Fibroblast of mammary gland (primary cell): ENCODE measurements around the gene GREM1.
A peak's percentile ranks its signal among the peaks of the same experiment; 100 is the strongest.

Experiments used
- DNase-seq: peaks from one replicate; pipeline ENCODE4 v3.0.0-alpha.2; 2010; ENCODE audit warnings: low read depth
- H3K4me3 ChIP-seq: 2 replicates; pipeline ENCODE4 v1.5.1; 2011; ENCODE audit warnings: low read depth, mild to moderate bottlenecking, low read length, moderate library complexity; ENCODE audit not compliant: control insufficient read depth
- TF ChIP-seq, protein P1 (sequence below): conservative IDR thresholded peaks from 2 replicates; pipeline ENCODE4 v1.5.1; 2011; ENCODE audit warnings: low read depth, low read length, inconsistent platforms; ENCODE audit not compliant: control insufficient read depth, insufficient read depth

GREM1 gene

DNA sequence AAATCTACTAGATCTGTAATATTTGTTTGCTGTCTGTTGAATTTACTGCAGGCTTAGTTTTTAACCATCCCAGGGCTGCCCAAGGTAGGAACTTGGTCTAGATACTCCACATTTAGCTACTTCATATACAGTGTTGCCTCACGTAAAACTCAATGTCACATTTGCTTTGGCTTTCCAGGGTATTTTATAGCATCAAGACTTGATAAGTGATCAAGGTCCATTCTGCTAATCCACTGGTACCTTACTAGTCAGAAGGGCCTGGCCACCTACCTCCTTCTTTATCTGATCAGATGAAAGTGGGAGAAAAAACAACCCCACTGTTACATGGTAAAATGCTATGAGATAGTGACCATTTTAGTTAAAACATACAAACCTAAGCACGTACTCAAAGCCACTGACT, 25.5 kb upstream of the GREM1 start:
- DNase-seq: no peak

DNA sequence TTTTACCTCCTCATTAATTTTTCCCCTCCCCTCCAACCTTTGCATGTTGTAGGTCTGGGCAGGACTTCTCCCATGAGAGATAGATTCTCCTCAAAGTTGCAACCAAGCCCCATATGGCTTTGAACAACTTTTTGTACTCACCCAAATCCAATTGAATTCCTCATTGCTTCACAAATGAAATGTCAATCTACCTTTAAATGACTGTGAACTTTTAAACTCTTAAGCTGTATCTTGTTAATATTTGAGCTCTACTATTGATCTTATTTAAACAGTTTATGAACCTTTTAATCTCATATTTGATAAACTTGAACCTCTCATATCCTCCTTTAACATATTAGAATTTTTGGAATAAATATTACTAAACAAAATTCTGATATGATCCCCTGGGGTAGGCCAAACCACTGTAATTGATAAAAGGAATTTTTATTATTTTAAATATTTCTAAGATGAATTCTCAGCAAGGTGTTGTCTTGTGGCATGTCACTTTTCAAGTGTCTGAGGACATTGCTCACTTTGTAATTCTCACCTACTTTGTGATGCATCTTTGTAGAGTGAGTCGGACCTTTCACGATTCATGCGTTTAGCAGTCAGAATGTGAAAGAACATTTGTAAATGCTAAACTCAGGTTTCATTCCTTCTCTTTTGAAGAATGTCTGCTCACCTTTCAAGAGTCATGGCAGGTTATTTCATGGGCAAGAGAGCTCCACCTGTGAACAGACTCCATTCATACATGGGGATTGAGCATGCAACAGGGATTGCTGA, 23.4 kb upstream of the GREM1 start:
- H3K4me3 ChIP-seq: no peak overlapping the region
- no peak for DNase-seq
- TF ChIP-seq, protein P1, sequence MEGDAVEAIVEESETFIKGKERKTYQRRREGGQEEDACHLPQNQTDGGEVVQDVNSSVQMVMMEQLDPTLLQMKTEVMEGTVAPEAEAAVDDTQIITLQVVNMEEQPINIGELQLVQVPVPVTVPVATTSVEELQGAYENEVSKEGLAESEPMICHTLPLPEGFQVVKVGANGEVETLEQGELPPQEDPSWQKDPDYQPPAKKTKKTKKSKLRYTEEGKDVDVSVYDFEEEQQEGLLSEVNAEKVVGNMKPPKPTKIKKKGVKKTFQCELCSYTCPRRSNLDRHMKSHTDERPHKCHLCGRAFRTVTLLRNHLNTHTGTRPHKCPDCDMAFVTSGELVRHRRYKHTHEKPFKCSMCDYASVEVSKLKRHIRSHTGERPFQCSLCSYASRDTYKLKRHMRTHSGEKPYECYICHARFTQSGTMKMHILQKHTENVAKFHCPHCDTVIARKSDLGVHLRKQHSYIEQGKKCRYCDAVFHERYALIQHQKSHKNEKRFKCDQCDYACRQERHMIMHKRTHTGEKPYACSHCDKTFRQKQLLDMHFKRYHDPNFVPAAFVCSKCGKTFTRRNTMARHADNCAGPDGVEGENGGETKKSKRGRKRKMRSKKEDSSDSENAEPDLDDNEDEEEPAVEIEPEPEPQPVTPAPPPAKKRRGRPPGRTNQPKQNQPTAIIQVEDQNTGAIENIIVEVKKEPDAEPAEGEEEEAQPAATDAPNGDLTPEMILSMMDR: no peak

More for the DNA sequence above, 25.5 kb upstream of the GREM1 start:
- H3K4me3 ChIP-seq: no peak overlapping the region
- TF ChIP-seq, protein P1: no peak

DNA sequence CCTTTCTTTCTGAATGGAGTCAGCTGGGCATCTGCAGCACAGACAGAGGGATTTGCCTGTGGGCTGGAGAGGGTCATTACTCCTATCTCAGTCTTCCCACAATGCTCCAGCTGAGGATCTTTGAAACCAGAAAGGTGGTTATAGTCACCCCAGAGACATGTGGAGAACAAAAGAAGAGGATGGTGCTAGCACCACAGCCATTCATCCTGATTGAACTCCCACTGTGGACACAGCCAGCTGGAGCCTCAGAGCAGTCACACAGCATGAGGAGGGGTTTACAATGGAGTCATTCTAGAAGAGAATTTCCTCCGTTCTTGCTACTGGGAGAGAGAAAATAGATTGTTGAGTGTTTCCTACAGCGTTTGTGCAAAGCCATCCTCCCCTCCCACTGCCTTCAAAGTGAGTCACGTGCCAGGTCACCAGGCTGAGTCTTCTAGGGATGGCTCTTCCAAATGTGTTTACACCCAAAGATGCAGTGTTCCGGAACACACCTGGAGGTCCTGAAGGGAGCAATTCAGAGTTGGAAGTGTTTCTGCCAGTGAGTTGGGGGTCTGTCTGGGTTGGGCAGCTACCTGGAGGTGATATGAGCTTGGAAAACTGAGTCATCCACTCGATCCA, 18.9 kb upstream of the GREM1 start:
- TF ChIP-seq, protein P1: no peak
- DNase-seq: peak; percentile 44
- no peak overlapping the region for H3K4me3 ChIP-seq

DNA sequence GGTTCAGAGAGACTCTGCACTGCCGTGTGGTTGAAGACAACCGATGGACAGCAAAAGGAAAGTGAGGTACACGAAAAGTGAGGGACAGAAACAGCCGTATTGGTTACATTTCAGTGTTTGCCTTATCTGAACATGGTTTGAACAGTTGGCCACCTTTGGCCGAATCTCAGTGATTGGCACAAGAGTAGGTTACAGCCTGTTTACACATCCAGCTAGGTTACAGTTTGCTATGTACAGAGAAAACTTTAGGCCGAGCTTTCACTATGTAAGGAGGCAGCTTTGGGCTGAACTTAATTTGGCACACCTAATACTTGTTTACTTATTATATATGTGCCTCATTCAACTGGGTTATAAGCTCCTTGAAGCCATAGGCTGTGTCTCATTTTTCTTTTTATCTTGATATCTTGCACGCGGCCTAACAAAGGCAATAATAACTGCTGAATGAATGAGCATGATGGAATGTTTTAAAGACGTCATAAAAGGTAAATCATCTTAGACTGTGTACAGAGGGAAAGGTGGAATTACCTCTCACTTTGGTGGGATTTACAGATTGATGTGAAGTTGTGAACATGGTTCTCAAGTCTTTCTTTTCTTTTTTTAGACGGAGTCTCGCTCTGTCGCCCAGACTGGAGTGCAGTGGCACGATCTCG, 17.2 kb upstream of the GREM1 start:
- DNase-seq: no peak
- TF ChIP-seq, protein P1: no peak
- H3K4me3 ChIP-seq: no peak overlapping the region

DNA sequence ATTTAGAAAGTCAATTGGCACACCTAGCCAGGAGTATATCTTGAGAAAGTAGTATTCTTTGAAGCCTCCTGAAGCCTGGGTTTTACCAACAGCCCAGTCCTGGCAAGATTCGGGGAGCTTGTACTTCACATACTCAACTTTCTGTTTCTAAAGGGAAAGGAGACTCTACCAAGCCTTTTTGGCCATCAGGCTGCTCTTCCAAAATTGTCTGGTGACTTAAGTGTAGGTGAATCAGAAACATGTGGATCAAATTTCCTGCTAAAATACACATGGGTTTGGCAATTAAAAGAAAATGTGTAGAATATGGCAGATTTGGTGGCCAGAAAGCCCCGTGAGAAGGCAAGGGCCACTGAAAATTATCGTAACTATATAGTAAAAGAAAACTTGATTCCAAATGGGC, 15.9 kb upstream of the GREM1 start:
- TF ChIP-seq, protein P1: no peak
- no peak overlapping the region for H3K4me3 ChIP-seq
- peak; percentile 71 for DNase-seq

DNA sequence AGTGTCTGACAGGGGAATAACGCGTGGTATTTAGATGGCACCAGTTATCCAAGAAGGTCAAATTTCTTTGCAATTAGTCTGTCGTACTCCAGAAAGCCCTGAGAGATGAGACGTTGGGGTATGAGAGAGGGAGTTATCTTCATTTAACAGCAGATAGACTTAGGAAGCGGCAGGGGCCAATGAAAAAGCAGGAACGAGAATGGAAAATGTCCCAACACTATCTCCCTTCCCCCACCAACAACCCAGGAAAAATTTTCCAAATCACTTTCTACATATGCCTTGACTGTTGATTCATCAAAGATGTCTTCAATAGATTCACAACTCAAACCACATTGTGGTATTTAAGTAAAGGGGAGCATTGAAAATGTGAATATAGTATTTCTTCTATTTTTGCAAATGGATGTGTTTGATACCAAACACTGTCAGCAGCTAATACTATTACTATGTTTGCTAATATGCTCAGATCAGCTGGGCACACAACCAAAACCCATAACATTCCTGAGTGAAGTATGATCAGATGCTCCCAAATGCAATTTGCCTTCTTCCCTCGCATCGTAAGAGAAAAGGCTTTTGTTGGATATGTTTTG, 13.3 kb upstream of the GREM1 start:
- TF ChIP-seq, protein P1: no peak
- no peak overlapping the region for H3K4me3 ChIP-seq
- peak; percentile 83 for DNase-seq
